ENCODE data around the gene ITIH6. TPM values are rescaled to one million over a fixed set of nuclear protein-coding genes. Genes with fewer than 3 reads are reported as not detected.
"Not testable (repeated sequence)": the region's sequence is repeated elsewhere in the genome, so short reads cannot be mapped to it uniquely, and the experiment has no call there.

The ITIH6 gene
- total and polyA plus RNA-seq, 4 donors, result 0.20 TPM; not detected in 3

DNA sequence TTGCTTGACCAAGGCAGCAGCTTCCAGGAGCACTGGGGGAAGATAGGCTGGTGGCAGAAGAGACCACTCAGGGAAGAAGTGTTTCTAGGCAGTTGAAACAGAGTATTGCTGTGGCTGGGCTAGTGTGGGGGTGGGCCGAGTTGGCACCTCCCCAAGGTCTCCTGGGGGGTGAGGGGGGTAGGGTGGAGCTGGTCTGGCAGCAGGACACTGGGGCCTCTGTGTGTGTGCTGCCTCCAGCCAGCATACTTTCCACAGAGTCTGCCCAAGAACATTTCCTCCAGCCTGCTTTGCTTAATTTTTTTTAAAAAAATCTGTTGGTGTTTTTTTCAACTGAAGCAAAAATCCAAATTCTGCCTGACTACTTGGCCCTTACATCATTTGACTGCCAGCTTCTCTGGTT lies 4.0 kb downstream of the ITIH6 start:
- peaks cover 0 to 9% (median 2%) of the 10 kb centered on the region in 5 donors for H3K4me1 ChIP-seq (ENCODE audit: control insufficient read depth in 5 of 5, insufficient read depth in 5 of 5, low read length in 5 of 5)
- no peak overlapping the region for H3K9ac ChIP-seq (ENCODE audit: insufficient read depth in 1 of 2, low read length in 2 of 2)
- H3K36me3 ChIP-seq (ENCODE audit: control insufficient read depth in 4 of 4, insufficient read depth in 4 of 4, low read length in 4 of 4), result no peaks in the 10 kb centered on the region
- TF ChIP-seq, protein P1, sequence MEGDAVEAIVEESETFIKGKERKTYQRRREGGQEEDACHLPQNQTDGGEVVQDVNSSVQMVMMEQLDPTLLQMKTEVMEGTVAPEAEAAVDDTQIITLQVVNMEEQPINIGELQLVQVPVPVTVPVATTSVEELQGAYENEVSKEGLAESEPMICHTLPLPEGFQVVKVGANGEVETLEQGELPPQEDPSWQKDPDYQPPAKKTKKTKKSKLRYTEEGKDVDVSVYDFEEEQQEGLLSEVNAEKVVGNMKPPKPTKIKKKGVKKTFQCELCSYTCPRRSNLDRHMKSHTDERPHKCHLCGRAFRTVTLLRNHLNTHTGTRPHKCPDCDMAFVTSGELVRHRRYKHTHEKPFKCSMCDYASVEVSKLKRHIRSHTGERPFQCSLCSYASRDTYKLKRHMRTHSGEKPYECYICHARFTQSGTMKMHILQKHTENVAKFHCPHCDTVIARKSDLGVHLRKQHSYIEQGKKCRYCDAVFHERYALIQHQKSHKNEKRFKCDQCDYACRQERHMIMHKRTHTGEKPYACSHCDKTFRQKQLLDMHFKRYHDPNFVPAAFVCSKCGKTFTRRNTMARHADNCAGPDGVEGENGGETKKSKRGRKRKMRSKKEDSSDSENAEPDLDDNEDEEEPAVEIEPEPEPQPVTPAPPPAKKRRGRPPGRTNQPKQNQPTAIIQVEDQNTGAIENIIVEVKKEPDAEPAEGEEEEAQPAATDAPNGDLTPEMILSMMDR (IDR thresholded peaks at IDR 0.05; ENCODE audit: control extremely low read depth, extremely low read depth), result no peak
- 10 to 50% methylated on average over 1 of the region's 1 CpG for WGBS, 2 donors
- no peak overlapping the region for H3K4me3 ChIP-seq
- peak; percentile 60 to 80 (median 63) for DNase-seq
- no peak for ATAC-seq (ENCODE audit: insufficient read depth, low FRiP score)
- no peaks in the 10 kb centered on the region for H3K9me3 ChIP-seq (ENCODE audit: control insufficient read depth in 4 of 4, insufficient read depth in 3 of 4, low read length in 3 of 4)
- no peaks in the 10 kb centered on the region for H3K27me3 ChIP-seq (ENCODE audit: control insufficient read depth in 3 of 3, insufficient read depth in 3 of 3, low read length in 2 of 3)
- no peak overlapping the region for H3K27ac ChIP-seq (ENCODE audit: low read depth in 1 of 2, low read length in 1 of 2)

DNA sequence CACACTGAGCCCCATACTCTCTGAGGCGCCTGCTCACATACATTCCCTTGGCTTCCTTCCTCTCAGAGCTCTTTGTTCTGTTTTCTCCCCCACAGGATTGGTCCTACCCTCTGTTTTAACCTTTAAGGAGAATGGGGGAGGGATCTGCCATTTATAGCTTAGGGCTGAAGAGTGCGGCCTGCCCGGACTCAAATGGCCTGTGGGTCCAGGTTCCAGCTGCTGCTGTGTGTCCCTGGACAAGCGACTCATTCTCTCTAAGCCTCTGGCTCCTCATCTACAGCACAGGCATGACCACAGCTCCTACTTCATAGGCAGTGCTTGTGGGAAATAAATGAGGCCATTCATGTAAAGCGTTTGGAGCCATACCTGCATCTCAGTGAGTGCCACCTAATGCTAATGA lies 8.7 kb downstream of the ITIH6 start:
- 44 to 57% methylated on average over 3 to 4 of the region's 5 CpGs for WGBS, 2 donors
- peak in 1 of 3 donors; percentile 24 for DNase-seq
- not testable (repeated sequence) for H3K4me3 ChIP-seq

DNA sequence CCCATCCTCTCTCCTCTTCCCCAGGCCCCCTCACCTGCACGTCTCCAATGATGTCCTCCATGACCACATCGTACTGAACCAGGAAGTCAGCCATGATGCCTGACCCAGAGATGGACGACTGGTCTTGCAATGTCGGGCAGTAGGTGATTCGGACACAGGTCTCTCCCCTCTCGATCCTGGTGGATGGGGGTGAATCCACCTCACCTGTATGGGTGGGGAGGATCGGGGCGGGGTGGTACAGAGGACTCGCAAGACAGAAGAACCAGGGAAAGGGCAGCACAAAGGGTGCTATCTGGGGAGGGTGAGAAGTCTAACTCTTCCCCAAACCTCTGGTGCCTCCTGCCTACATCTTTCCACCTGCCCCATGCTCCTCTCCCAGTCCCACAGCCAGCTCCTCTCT lies 9.6 kb downstream of the ITIH6 start:
- TF ChIP-seq, protein P1 (IDR thresholded peaks at IDR 0.05; ENCODE audit: control extremely low read depth, extremely low read depth), result no peak
- ATAC-seq (ENCODE audit: insufficient read depth, low FRiP score), result no peak
- H3K9ac ChIP-seq (ENCODE audit: insufficient read depth in 1 of 2, low read length in 2 of 2), result no peak overlapping the region
- H3K36me3 ChIP-seq (ENCODE audit: control insufficient read depth in 4 of 4, insufficient read depth in 4 of 4, low read length in 4 of 4), result no peaks in the 10 kb centered on the region
- no peaks in the 10 kb centered on the region for H3K27me3 ChIP-seq (ENCODE audit: control insufficient read depth in 3 of 3, insufficient read depth in 3 of 3, low read length in 2 of 3)
- no peaks in the 10 kb centered on the region for H3K4me1 ChIP-seq (ENCODE audit: control insufficient read depth in 5 of 5, insufficient read depth in 5 of 5, low read length in 5 of 5)
- WGBS, 2 donors, result 80 to 97% methylated on average over 9 of the region's 9 CpGs
- no peak overlapping the region for H3K4me3 ChIP-seq
- no peak overlapping the region for H3K27ac ChIP-seq (ENCODE audit: low read depth in 1 of 2, low read length in 1 of 2)
- DNase-seq, result no peak
- H3K9me3 ChIP-seq (ENCODE audit: control insufficient read depth in 4 of 4, insufficient read depth in 3 of 4, low read length in 3 of 4), result no peaks in the 10 kb centered on the region

More for the DNA sequence above, 8.7 kb downstream of the ITIH6 start:
- H3K27ac ChIP-seq (ENCODE audit: low read depth in 1 of 2, low read length in 1 of 2); H3K9me3 ChIP-seq (ENCODE audit: control insufficient read depth in 4 of 4, insufficient read depth in 3 of 4, low read length in 3 of 4); H3K4me1 ChIP-seq (ENCODE audit: control insufficient read depth in 5 of 5, insufficient read depth in 5 of 5, low read length in 5 of 5); H3K9ac ChIP-seq (ENCODE audit: insufficient read depth in 1 of 2, low read length in 2 of 2); H3K36me3 ChIP-seq (ENCODE audit: control insufficient read depth in 4 of 4, insufficient read depth in 4 of 4, low read length in 4 of 4); ATAC-seq (ENCODE audit: insufficient read depth, low FRiP score); H3K27me3 ChIP-seq (ENCODE audit: control insufficient read depth in 3 of 3, insufficient read depth in 3 of 3, low read length in 2 of 3): not testable (repeated sequence)

DNA sequence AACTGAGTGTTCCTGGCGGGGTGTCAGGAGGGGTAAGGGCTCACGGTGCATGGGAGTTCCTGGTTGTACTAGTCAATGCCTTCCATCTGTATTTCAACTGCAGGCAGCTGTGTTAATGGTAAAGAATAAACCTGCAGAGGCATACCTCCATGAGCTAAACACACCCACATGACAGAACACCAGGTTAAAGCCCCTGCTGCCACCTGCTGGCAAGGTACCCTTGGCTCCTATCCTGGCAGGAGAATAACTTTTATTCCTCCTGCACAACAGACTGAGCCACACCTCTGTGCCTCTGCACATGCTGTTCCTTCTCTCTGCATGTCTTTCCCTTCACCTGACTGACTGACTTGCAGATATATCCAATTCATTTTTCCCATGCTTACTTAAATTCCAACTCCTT lies 11.1 kb downstream of the ITIH6 start:
- no peaks in the 10 kb centered on the region for H3K27me3 ChIP-seq (ENCODE audit: control insufficient read depth in 3 of 3, insufficient read depth in 3 of 3, low read length in 2 of 3)
- H3K27ac ChIP-seq (ENCODE audit: low read depth in 1 of 2, low read length in 1 of 2), result no peak overlapping the region
- WGBS, 2 donors, result 73 to 75% methylated on average over 2 of the region's 2 CpGs
- no peaks in the 10 kb centered on the region for H3K9me3 ChIP-seq (ENCODE audit: control insufficient read depth in 4 of 4, insufficient read depth in 3 of 4, low read length in 3 of 4)
- TF ChIP-seq, protein P1 (IDR thresholded peaks at IDR 0.05; ENCODE audit: control extremely low read depth, extremely low read depth), result no peak
- ATAC-seq (ENCODE audit: insufficient read depth, low FRiP score) (no peak), DNase-seq (no peak)
- H3K9ac ChIP-seq (ENCODE audit: insufficient read depth in 1 of 2, low read length in 2 of 2), result no peak overlapping the region
- no peak overlapping the region for H3K4me3 ChIP-seq
- H3K4me1 ChIP-seq (ENCODE audit: control insufficient read depth in 5 of 5, insufficient read depth in 5 of 5, low read length in 5 of 5), result no peaks in the 10 kb centered on the region
- H3K36me3 ChIP-seq (ENCODE audit: control insufficient read depth in 4 of 4, insufficient read depth in 4 of 4, low read length in 4 of 4), result no peaks in the 10 kb centered on the region
